WTC11 (cell line): ENCODE data around the gene ANKRD18B.
"Not testable (repeated sequence)": the region's sequence is repeated elsewhere in the genome, so short reads cannot be mapped to it uniquely, and the experiment has no call there.

ENCODE experiments used
- ATF6 ChIP-seq: sonication (generic); formaldehyde crosslinking; IDR thresholded peaks from 2 replicates; pipeline ENCODE4 v1.8.1; 2023; ENCODE audit warnings: mild to moderate bottlenecking, missing genetic modification reagents
- CTCF ChIP-seq: fragments of 200-600 bp; IDR thresholded peaks from 2 replicates; pipeline ENCODE4 v1.8.0; 2022; ENCODE audit warnings: antibody characterized with exemption
- SOX15 ChIP-seq: fragments of 250-450 bp; sonication (Bioruptor Pico); IDR thresholded peaks from 2 replicates; pipeline ENCODE4 v1.9.0; 2021; ENCODE audit warnings: mild to moderate bottlenecking
- SP1 ChIP-seq: sonication (generic); formaldehyde crosslinking; conservative IDR thresholded peaks from 2 replicates; pipeline ENCODE4 v1.8.1; 2022; ENCODE audit warnings: missing genetic modification reagents
- TEAD4 ChIP-seq: sonication (generic); formaldehyde crosslinking; IDR thresholded peaks from 2 replicates; pipeline ENCODE4 v1.8.0; 2022; ENCODE audit warnings: mild to moderate bottlenecking, missing genetic modification reagents

GRCh38 chr9:33588876-33589275, 64.8 kb downstream of the ANKRD18B start:
- TF ChIP-seq ATF6 (CRISPR knock-in tag); CTCF; SOX15 (CRISPR knock-in tag); SP1 (CRISPR knock-in tag); TEAD4 (CRISPR knock-in tag): not testable (repeated sequence)
